IMR-90 (cell line): Measurements from ENCODE around the gene TRPM3. TPM values are rescaled to one million over a fixed set of nuclear protein-coding genes. Genes with fewer than 3 reads are reported as not detected.
A peak's percentile ranks its signal among the peaks of the same experiment; 100 is the strongest.

ENCODE experiments used
- ATAC-seq: fragments of 200-7000 bp; cut with Tn5 transposase; 2 replicates; pipeline ENCODE4 v1.9.1; 2020; ENCODE audit warnings: low read depth, mild to moderate bottlenecking, moderate library complexity
- BruUV-seq: library from RNA; stranded (reverse); fragments of 400-500 nt; replicated peaks from 2 replicates; lab custom pipeline; 2021; lab: Mats Ljungman, UMichigan
- CTCF ChIA-PET: fragments of 300-600 bp; formaldehyde crosslinking; extraction: SDS; loops from one replicate; lab custom pipeline; 2021; ENCODE audit warnings: antibody characterized with exemption; lab: Yijun Ruan, JAX
- POLR2A ChIA-PET: fragments of 300-600 bp; sonication (Branson Sonifier 250); formaldehyde crosslinking; loops from one replicate; lab custom pipeline; 2022; ENCODE audit warnings: antibody characterized with exemption; ENCODE audit not compliant: unreplicated experiment; lab: Charles Lee
- DNase-seq: peaks from one replicate; pipeline ENCODE4 v3.0.0; 2013
- H2AFZ ChIP-seq: replicated peaks from 2 replicates; pipeline ENCODE3; 2013; ENCODE audit warnings: low read length, mild to moderate bottlenecking; ENCODE audit not compliant: poor library complexity
- H2AK5ac ChIP-seq: 2 replicates; pipeline ENCODE4 v1.6.1; 2013; ENCODE audit warnings: low read depth, low read length, inconsistent platforms
- H2AK9ac ChIP-seq: replicated peaks from 2 replicates; pipeline ENCODE3; 2013; ENCODE audit warnings: mild to moderate bottlenecking, low read depth, low read length, moderate library complexity; ENCODE audit not compliant: poor library complexity
- H2BK120ac ChIP-seq: 2 replicates; pipeline ENCODE4 v1.6.1; 2013; ENCODE audit warnings: low read depth, low read length, inconsistent platforms
- H2BK15ac ChIP-seq: 3 replicates; pipeline ENCODE4 v1.6.1; 2013; ENCODE audit warnings: low read depth, low read length, inconsistent platforms
- H2BK20ac ChIP-seq: 2 replicates; pipeline ENCODE4 v1.6.1; 2013; ENCODE audit warnings: low read depth, mild to moderate bottlenecking, inconsistent platforms, low read length, moderate library complexity
- H2BK5ac ChIP-seq: 2 replicates; pipeline ENCODE4 v1.6.1; 2013; ENCODE audit warnings: mild to moderate bottlenecking, low read depth, low read length, inconsistent platforms; ENCODE audit not compliant: poor library complexity, severe bottlenecking
- H3K14ac ChIP-seq: replicated peaks from 2 replicates; pipeline ENCODE4 v1.6.1; 2013; ENCODE audit warnings: low read depth, low read length, inconsistent platforms
- H3K18ac ChIP-seq: 2 replicates; pipeline ENCODE4 v1.6.1; 2013; ENCODE audit warnings: low read depth, low read length, control low read depth
- H3K23ac ChIP-seq: 2 replicates; pipeline ENCODE4 v1.6.1; 2013; ENCODE audit warnings: low read depth, low read length, inconsistent platforms
- H3K27ac ChIP-seq: 2 replicates; pipeline ENCODE4 v1.5.1; 2013; ENCODE audit warnings: mild to moderate bottlenecking, control low read depth, low read length; ENCODE audit not compliant: insufficient read depth
- H3K27me3 ChIP-seq: 2 replicates; pipeline ENCODE4 v1.6.1; 2013; ENCODE audit warnings: low read length; ENCODE audit not compliant: control insufficient read depth, insufficient read depth
- H3K36me3 ChIP-seq: 2 replicates; pipeline ENCODE4 v1.6.1; 2013; ENCODE audit warnings: low read length, mixed read lengths; ENCODE audit not compliant: control insufficient read depth, insufficient read depth
- H3K4ac ChIP-seq: 2 replicates; pipeline ENCODE4 v1.6.1; 2013; ENCODE audit warnings: low read depth, low read length, inconsistent platforms
- H3K4me1 ChIP-seq: 2 replicates; pipeline ENCODE4 v1.6.1; 2013; ENCODE audit warnings: low read length, mixed read lengths; ENCODE audit not compliant: control insufficient read depth, insufficient read depth
- H3K4me2 ChIP-seq: 2 replicates; pipeline ENCODE4 v1.6.1; 2013; ENCODE audit warnings: low read depth, mild to moderate bottlenecking, control low read depth, low read length, moderate library complexity
- H3K4me3 ChIP-seq: 2 replicates; pipeline ENCODE4 v1.5.1; 2013; ENCODE audit warnings: low read depth, mild to moderate bottlenecking, control low read depth, low read length, moderate library complexity; ENCODE audit not compliant: insufficient read depth
- H3K56ac ChIP-seq: 2 replicates; pipeline ENCODE4 v1.6.1; 2013; ENCODE audit warnings: low read length, inconsistent platforms; ENCODE audit not compliant: insufficient read depth; ENCODE audit errors: extremely low read depth
- H3K79me1 ChIP-seq, 2 experiments: 2 replicates each; pipeline ENCODE4 v1.6.1; 2013; ENCODE audit warnings: low read length in 2 of 2, inconsistent platforms in 1 of 2, low read depth in 1 of 2
- H3K9ac ChIP-seq: 2 replicates; pipeline ENCODE4 v1.6.1; 2013; ENCODE audit warnings: low read depth, low read length, control low read depth
- H3K9me1 ChIP-seq: 2 replicates; pipeline ENCODE4 v1.6.1; 2013; ENCODE audit warnings: low read length, inconsistent platforms; ENCODE audit not compliant: insufficient read depth
- H3K9me3 ChIP-seq: 2 replicates; pipeline ENCODE4 v1.6.1; 2013; ENCODE audit warnings: low read length; ENCODE audit not compliant: control insufficient read depth, insufficient read depth
- H4K20me1 ChIP-seq: 2 replicates; pipeline ENCODE4 v1.6.1; 2013; ENCODE audit warnings: low read length, inconsistent platforms; ENCODE audit not compliant: insufficient read depth
- H4K5ac ChIP-seq: 2 replicates; pipeline ENCODE4 v1.6.1; 2013; ENCODE audit warnings: mild to moderate bottlenecking, low read depth, low read length, control low read depth
- H4K8ac ChIP-seq, 2 experiments: 2 replicates each; pipeline ENCODE4 v1.6.1; 2013; ENCODE audit warnings: low read depth in 2 of 2, low read length in 2 of 2, control low read depth in 1 of 2, inconsistent platforms in 1 of 2
- H4K91ac ChIP-seq: 2 replicates; pipeline ENCODE4 v1.6.1; 2013; ENCODE audit warnings: low read depth, low read length, inconsistent platforms; ENCODE audit not compliant: insufficient read depth
- RFX5 ChIP-seq: IDR thresholded peaks from 2 replicates; pipeline ENCODE4 v1.8.0; 2012; ENCODE audit warnings: low read depth, mild to moderate bottlenecking, low read length, moderate library complexity
- WGBS, 2 experiments: methylation state at CpG; one replicate each; pipeline versions ENCODE4 v1.1.5 to v1.1.7; 2013; ENCODE audit warnings: missing lambda C conversion rate in 2 of 2; ENCODE audit not compliant: insufficient read length in 1 of 2; ENCODE audit errors: extremely low coverage in 2 of 2; 5-methylcytosine and 5-hydroxymethylcytosine counted together
- dilution Hi-C: fragments of 300-500 bp; cut with HindIII; formaldehyde crosslinking; loops from one replicate; pipeline ENCODE4 v1.14.3; 2018; ENCODE audit warnings: low sequenced_read_pairs; ENCODE audit not compliant: unreplicated experiment
- in situ Hi-C: fragments of 300-500 bp; cut with MboI; formaldehyde crosslinking; loops from 3 replicates; pipeline ENCODE4 v1.14.3; 2019; ENCODE audit warnings: low sequenced_read_pairs, inconsistent platforms, mixed read lengths
- intact Hi-C: fragments of 100-400 bp; cut with micrococcal nuclease; formaldehyde crosslinking; loops from 2 replicates; pipeline ENCODE4 v1.10.0; 2022
- polyA plus RNA-seq, 3 experiments: library from polyadenylated mRNA; depleted of rRNA; stranded (reverse); fragments of >200 nt; gene quantifications; 2 replicates each; pipeline ENCODE4 v1.2.3, GENCODE V29; 2012; ENCODE audit warnings: low replicate concordance in 1 of 3
- total RNA-seq: library from RNA; depleted of rRNA; stranded (reverse); fragments of >200 nt; gene quantifications from 2 replicates; pipeline ENCODE4 v1.2.3, GENCODE V29; 2012
- TF ChIP-seq, protein P1 (sequence below): fragments of 150-350 bp; IDR thresholded peaks from 2 replicates; pipeline ENCODE4 v1.6.1; 2016; ENCODE audit warnings: low read depth, mild to moderate bottlenecking, low read length, moderate library complexity, borderline replicate concordance

Gene TRPM3
- total and polyA plus RNA-seq, 2 of the 4 experiments (the other 2 are of a cell fraction) = not detected

DNA sequence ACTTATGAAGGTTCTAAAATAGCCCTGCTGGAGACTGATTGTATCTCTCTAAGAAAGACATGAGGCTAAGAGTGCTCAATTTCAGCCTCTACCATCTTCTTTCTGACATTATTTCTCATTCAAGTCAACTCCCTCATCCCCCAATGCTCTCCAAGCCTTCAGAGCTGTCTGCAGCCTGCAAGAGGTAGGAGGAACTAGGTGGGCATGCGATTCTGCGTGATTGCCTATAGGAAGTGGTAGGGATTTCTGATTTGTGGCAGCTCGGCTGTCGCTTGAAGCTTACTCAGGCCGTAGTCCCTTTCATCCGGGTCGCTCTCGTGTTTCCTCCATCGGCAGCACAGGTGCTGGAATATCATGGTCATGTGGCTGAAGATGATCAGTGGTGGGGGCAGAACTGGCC, 568.9 kb downstream of the TRPM3 start:
- intact Hi-C loops (no loop called here), in situ Hi-C loops (no loop called here), dilution Hi-C loops (no loop called here)
- H3K27me3 ChIP-seq = no peaks in the 10 kb centered on the region
- no peak overlapping the region for H2AFZ ChIP-seq
- H3K18ac ChIP-seq = no peak overlapping the region
- ATAC-seq (no peak), DNase-seq (no peak)
- CTCF ChIA-PET = no interaction called here
- no peaks in the 10 kb centered on the region for H3K79me1 ChIP-seq
- no peak for TF ChIP-seq RFX5
- TF ChIP-seq, protein P1, sequence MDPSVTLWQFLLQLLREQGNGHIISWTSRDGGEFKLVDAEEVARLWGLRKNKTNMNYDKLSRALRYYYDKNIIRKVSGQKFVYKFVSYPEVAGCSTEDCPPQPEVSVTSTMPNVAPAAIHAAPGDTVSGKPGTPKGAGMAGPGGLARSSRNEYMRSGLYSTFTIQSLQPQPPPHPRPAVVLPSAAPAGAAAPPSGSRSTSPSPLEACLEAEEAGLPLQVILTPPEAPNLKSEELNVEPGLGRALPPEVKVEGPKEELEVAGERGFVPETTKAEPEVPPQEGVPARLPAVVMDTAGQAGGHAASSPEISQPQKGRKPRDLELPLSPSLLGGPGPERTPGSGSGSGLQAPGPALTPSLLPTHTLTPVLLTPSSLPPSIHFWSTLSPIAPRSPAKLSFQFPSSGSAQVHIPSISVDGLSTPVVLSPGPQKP = no peak
- BruUV-seq = no TSS peak
- H4K5ac ChIP-seq = no peak overlapping the region
- no peak overlapping the region for H2BK120ac ChIP-seq
- no peak overlapping the region for H2AK9ac ChIP-seq
- H4K20me1 ChIP-seq = no peaks in the 10 kb centered on the region
- H3K4me2 ChIP-seq = no peak overlapping the region
- H3K9me3 ChIP-seq = no peaks in the 10 kb centered on the region
- H3K9me1 ChIP-seq = 0 out of 2 replicates have a peak, but pooled peaks cover 3% of the 10 kb centered on the region
- no peak overlapping the region for H2BK15ac ChIP-seq
- no peak overlapping the region; the same call in 1 of the 2 replicates for H4K91ac ChIP-seq
- H3K27ac ChIP-seq = no peak overlapping the region
- no peak overlapping the region; the same call in 1 of the 2 replicates for H2AK5ac ChIP-seq
- H2BK5ac ChIP-seq = no peak overlapping the region
- no peak overlapping the region for H3K14ac ChIP-seq
- H3K9ac ChIP-seq = no peak overlapping the region
- 0 out of 2 replicates have a peak overlapping the region, but pooled peaks have one; percentile 2 for H3K4ac ChIP-seq
- H4K8ac ChIP-seq = no peak overlapping the region
- peaks cover 6% of the 10 kb centered on the region; the same call in 1 of the 2 replicates for H3K4me1 ChIP-seq
- H3K56ac ChIP-seq = no peak overlapping the region
- no peak overlapping the region for H3K23ac ChIP-seq
- POLR2A ChIA-PET = no interaction called here
- H3K4me3 ChIP-seq = no peak overlapping the region
- no peaks in the 10 kb centered on the region for H3K36me3 ChIP-seq
- no peak overlapping the region for H2BK20ac ChIP-seq
- 100% methylated on average over 1 of the region's 9 CpGs; no CpG with 5 or more reads in 1 of the 2 experiments for WGBS, 2 experiments
